Caco-2 (cell line): ENCODE results near the gene FLYWCH2. TPM values are rescaled to one million over a fixed set of nuclear protein-coding genes. Genes with fewer than 3 reads are reported as not detected.
A peak's percentile ranks its signal among the peaks of the same experiment; 100 is the strongest.

Source experiments
- BruUV-seq: library from RNA; stranded (reverse); fragments of 400-500 nt; replicated peaks from 2 replicates; lab custom pipeline; 2021; lab: Mats Ljungman, UMichigan
- CTCF ChIA-PET: fragments of 300-600 bp; sonication (Branson Sonifier 250); formaldehyde crosslinking; loops from one replicate; lab custom pipeline; 2022; ENCODE audit warnings: antibody characterized with exemption; lab: Charles Lee
- POLR2A ChIA-PET: fragments of 300-600 bp; sonication (Branson Sonifier 250); formaldehyde crosslinking; loops from one replicate; lab custom pipeline; 2022; ENCODE audit warnings: antibody characterized with exemption; lab: Charles Lee
- DNase-seq, 2 experiments: peaks; one replicate each; pipeline versions ENCODE4 v3.0.0 to v3.0.0-alpha.2; 2020 to 2022
- H3K27me3 ChIP-seq: replicated peaks from 2 replicates; pipeline ENCODE4 v1.6.0; 2011; ENCODE audit warnings: low read length; ENCODE audit not compliant: control insufficient read depth, insufficient read depth
- H3K36me3 ChIP-seq: 2 replicates; pipeline ENCODE4 v1.5.1; 2011; ENCODE audit warnings: low read length; ENCODE audit not compliant: control insufficient read depth, insufficient read depth
- H3K4me1 ChIP-seq: fragments of 250-450 bp; sonication (Bioruptor Pico); 2 replicates; pipeline ENCODE4 v1.5.1; 2020; ENCODE audit warnings: mild to moderate bottlenecking
- H3K4me3 ChIP-seq: 2 replicates; pipeline ENCODE4 v1.5.1; 2011; ENCODE audit warnings: low read depth, mild to moderate bottlenecking, control low read depth, low read length
- H3K9me3 ChIP-seq: fragments of 250-450 bp; sonication (Bioruptor Pico); 2 replicates; pipeline ENCODE4 v1.5.1; 2020; ENCODE audit warnings: mild to moderate bottlenecking, moderate library complexity
- H3K27ac Mint-ChIP-seq: one replicate; pipeline ENCODE4 v1.8.0; 2022; ENCODE audit warnings: mixed read lengths; ENCODE audit not compliant: unreplicated experiment
- H3K27me3 Mint-ChIP-seq: one replicate; pipeline ENCODE4 v1.8.0; 2022; ENCODE audit warnings: mixed read lengths; ENCODE audit not compliant: insufficient read depth, unreplicated experiment
- H3K36me3 Mint-ChIP-seq: one replicate; pipeline ENCODE4 v1.8.0; 2022; ENCODE audit warnings: mild to moderate bottlenecking, mixed read lengths; ENCODE audit not compliant: insufficient read depth, unreplicated experiment
- H3K4me1 Mint-ChIP-seq: one replicate; pipeline ENCODE4 v1.8.0; 2022; ENCODE audit warnings: low read depth, mixed read lengths; ENCODE audit not compliant: unreplicated experiment
- H3K4me3 Mint-ChIP-seq: one replicate; pipeline ENCODE4 v1.8.0; 2022; ENCODE audit warnings: mild to moderate bottlenecking, moderate library complexity, mixed read lengths; ENCODE audit not compliant: unreplicated experiment
- H3K9me3 Mint-ChIP-seq: one replicate; pipeline ENCODE4 v1.8.0; 2022; ENCODE audit warnings: mixed read lengths; ENCODE audit not compliant: unreplicated experiment
- CTCF ChIP-seq, 2 experiments: fragments of 200-600 bp in 1 of 2; IDR thresholded peaks; 1 replicate in 1 of 2; 2 replicates in 1 of 2; pipeline versions ENCODE4 v1.5.1 to v1.8.0; 2011 to 2022; ENCODE audit warnings: antibody characterized with exemption in 1 of 2, control low read depth in 1 of 2, inconsistent platforms in 1 of 2, low read depth in 1 of 2, low read length in 1 of 2, mild to moderate bottlenecking in 1 of 2, moderate library complexity in 1 of 2; ENCODE audit not compliant: insufficient read depth in 1 of 2, severe bottlenecking in 1 of 2, unreplicated experiment in 1 of 2
- intact Hi-C: fragments of 100-400 bp; cut with micrococcal nuclease; formaldehyde crosslinking; loops from one replicate; pipeline ENCODE4 v1.10.0; 2022; ENCODE audit not compliant: unreplicated experiment
- total RNA-seq: library from RNA; stranded (reverse); gene quantifications from 2 replicates; pipeline ENCODE4 v1.2.3, GENCODE V29; 2022

Gene FLYWCH2
- total RNA-seq, 1 experiment from 2014 or later: 28.7 TPM

GRCh38 chr16:2881783-2882649, 999 bp upstream of the FLYWCH2 start:
- H3K9me3 ChIP-seq: peaks cover 16% of the 10 kb centered on the region
- BruUV-seq: no TSS peak
- H3K27me3 ChIP-seq: no peaks in the 10 kb centered on the region
- H3K4me1 ChIP-seq: no peaks in the 10 kb centered on the region
- H3K4me3 ChIP-seq: peak overlapping the region; percentile 73
- Mint-ChIP-seq H3K27ac (peak overlapping the region; percentile 65), H3K36me3 (no peaks in the 10 kb centered on the region), H3K4me1 (no peaks in the 10 kb centered on the region), H3K27me3 (no peaks in the 10 kb centered on the region), H3K4me3 (peak overlapping the region; percentile 80), H3K9me3 (peaks cover 8% of the 10 kb centered on the region)
- TF ChIP-seq CTCF (IDR thresholded peaks at IDR 0.05; ENCODE audit: insufficient read depth in 1 of 2, low read depth in 1 of 2, low read length in 1 of 2, severe bottlenecking in 1 of 2, unreplicated experiment in 1 of 2): no peak
- intact Hi-C loops: no loop called here
- H3K36me3 ChIP-seq: no peaks in the 10 kb centered on the region
- CTCF ChIA-PET: interaction anchor here (0.8 to 2.6 kb wide), 11 partner anchors 13 to 199 kb away, joined by 3 to 16 read pairs (median 5); partner anchors contain the start of genes KCTD5 and PRSS22
- DNase-seq: peak; percentile 54 to 60
- POLR2A ChIA-PET: interaction anchor here (1.0 to 1.8 kb wide), 5 partner anchors 14 to 29 kb away, joined by 4 to 18 read pairs (median 5); partner anchors contain the start of gene FLYWCH1

- no peaks in the 10 kb centered on the region for H3K36me3 Mint-ChIP-seq
- H3K27ac Mint-ChIP-seq: no peak overlapping the region
- H3K9me3 Mint-ChIP-seq: peaks cover 8% of the 10 kb centered on the region
- DNase-seq: peak in 1 of 2 experiments; percentile 33
- Histone ChIP-seq H3K9me3 (peaks cover 16% of the 10 kb centered on the region), H3K4me1 (no peaks in the 10 kb centered on the region), H3K4me3 (peak overlapping the region; percentile 73), H3K27me3 (no peaks in the 10 kb centered on the region), H3K36me3 (no peaks in the 10 kb centered on the region)
- H3K4me1 Mint-ChIP-seq: no peaks in the 10 kb centered on the region
- POLR2A ChIA-PET: interaction anchor here (0.9 to 1.8 kb wide), 4 partner anchors 9 to 25 kb away, joined by 5 to 18 read pairs (median 6); no protein-coding TSS in a partner anchor
- peak overlapping the region; percentile 80 for H3K4me3 Mint-ChIP-seq
- intact Hi-C loops: loop anchor here (1.0 kb wide), 1 partner anchor 22 kb away; no protein-coding TSS in a partner anchor
- TF ChIP-seq CTCF (IDR thresholded peaks at IDR 0.05; ENCODE audit: insufficient read depth in 1 of 2, low read depth in 1 of 2, low read length in 1 of 2, severe bottlenecking in 1 of 2, unreplicated experiment in 1 of 2): no peak
- no peaks in the 10 kb centered on the region for H3K27me3 Mint-ChIP-seq
- BruUV-seq: no TSS peak
- CTCF ChIA-PET: interaction anchor here (0.6 to 2.6 kb wide), 9 partner anchors 14 to 1407 kb away, joined by 3 to 16 read pairs (median 4); no protein-coding TSS in a partner anchor
Observed at GRCh38 chr16:2883458-2883908, 468 bp downstream of the FLYWCH2 start.

GRCh38 chr16:2884041-2884451, 1.0 kb downstream of the FLYWCH2 start:
- Mint-ChIP-seq H3K36me3 (no peaks in the 10 kb centered on the region), H3K27me3 (no peaks in the 10 kb centered on the region), H3K9me3 (peaks cover 8% of the 10 kb centered on the region), H3K4me3 (peak overlapping the region; percentile 80), H3K27ac (no peak overlapping the region), H3K4me1 (no peaks in the 10 kb centered on the region)
- H3K4me1 ChIP-seq: no peaks in the 10 kb centered on the region
- intact Hi-C loops: no loop called here
- H3K9me3 ChIP-seq: peaks cover 16% of the 10 kb centered on the region
- POLR2A ChIA-PET: interaction anchor here (1.8 kb wide), 1 partner anchor 15 kb away, joined by 5 read pairs; no protein-coding TSS in a partner anchor
- no TSS peak for BruUV-seq
- no peak for DNase-seq
- H3K36me3 ChIP-seq: no peaks in the 10 kb centered on the region
- TF ChIP-seq CTCF (IDR thresholded peaks at IDR 0.05; ENCODE audit: insufficient read depth in 1 of 2, low read depth in 1 of 2, low read length in 1 of 2, severe bottlenecking in 1 of 2, unreplicated experiment in 1 of 2): no peak
- peak overlapping the region; percentile 73 for H3K4me3 ChIP-seq
- CTCF ChIA-PET: interaction anchor here (0.6 to 2.6 kb wide), 4 partner anchors 23 to 1406 kb away, joined by 3 to 16 read pairs (median 6); no protein-coding TSS in a partner anchor
- no peaks in the 10 kb centered on the region for H3K27me3 ChIP-seq
